ENCODE measurements around the gene SYCE3. TPM values are rescaled to one million over a fixed set of nuclear protein-coding genes. Genes with fewer than 3 reads are reported as not detected.
"Not testable (repeated sequence)": the region's sequence is repeated elsewhere in the genome, so short reads cannot be mapped to it uniquely, and the experiment has no call there.

Gene SYCE3
- total RNA-seq, 3 donors from 2014 or later: not detected

- DNase-seq: no peak
- H3K4me3 ChIP-seq: no peak overlapping the region
- H3K4me1 ChIP-seq (ENCODE audit: low read depth): peaks cover 10% of the 10 kb centered on the region
- intact Hi-C loops (cut with DNase I, micrococcal nuclease): no loop called here
- no peak for ATAC-seq
- no peaks in the 10 kb centered on the region for H3K36me3 ChIP-seq (ENCODE audit: low read depth)
- TF ChIP-seq CTCF (IDR thresholded peaks at IDR 0.05): no peak
- no peaks in the 10 kb centered on the region for H3K9me3 ChIP-seq
These were observed 46.9 kb upstream of the SYCE3 start for GRCh38 chr22:50609599-50609998.

- Histone ChIP-seq H3K9me3 (no peaks in the 10 kb centered on the region), H3K4me3 (no peak overlapping the region), H3K36me3 (ENCODE audit: low read depth) (no peaks in the 10 kb centered on the region), H3K4me1 (ENCODE audit: low read depth) (peaks cover 10% of the 10 kb centered on the region)
- TF ChIP-seq CTCF (IDR thresholded peaks at IDR 0.05): no peak
- intact Hi-C loops (cut with DNase I, micrococcal nuclease): no loop called here
- no peak for DNase-seq
- ATAC-seq: no peak
These were observed 46.3 kb upstream of the SYCE3 start for GRCh38 chr22:50608996-50609395.

GRCh38 chr22:50608058-50608840, 45.5 kb upstream of the SYCE3 start:
- DNase-seq; H3K36me3 ChIP-seq (ENCODE audit: low read depth); intact Hi-C loops (cut with DNase I, micrococcal nuclease); H3K9me3 ChIP-seq; H3K4me3 ChIP-seq; ATAC-seq; H3K4me1 ChIP-seq (ENCODE audit: low read depth): not testable (repeated sequence)

DNA sequence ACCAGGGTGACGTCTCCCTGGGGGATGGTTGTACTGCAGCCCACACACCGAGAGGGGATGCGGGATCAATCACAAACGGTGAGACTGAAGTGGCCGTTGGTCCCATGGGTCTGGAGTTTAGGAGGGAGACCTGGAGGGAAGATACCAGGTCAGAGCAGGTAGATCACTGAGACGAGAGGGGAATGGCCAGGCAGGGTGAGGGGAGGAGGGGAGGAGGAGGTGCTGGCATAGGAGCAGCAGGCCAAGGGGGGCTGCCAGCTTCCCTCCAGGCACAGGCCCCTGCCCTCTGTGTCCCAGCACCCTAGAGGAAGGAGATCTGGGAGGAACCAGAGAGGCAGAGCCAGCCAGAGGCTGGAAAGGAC, 44.9 kb upstream of the SYCE3 start:
- H3K9me3 ChIP-seq: no peaks in the 10 kb centered on the region
- H3K36me3 ChIP-seq (ENCODE audit: low read depth): no peaks in the 10 kb centered on the region
- ATAC-seq (no peak), DNase-seq (no peak)
- peaks cover 4% of the 10 kb centered on the region for H3K4me1 ChIP-seq (ENCODE audit: low read depth)
- no peak for TF ChIP-seq CTCF (IDR thresholded peaks at IDR 0.05)
- intact Hi-C loops (cut with DNase I, micrococcal nuclease): no loop called here
- H3K4me3 ChIP-seq: no peak overlapping the region

GRCh38 chr22:50606946-50607658, 44.4 kb upstream of the SYCE3 start:
- Histone ChIP-seq H3K36me3 (ENCODE audit: low read depth) (no peaks in the 10 kb centered on the region), H3K4me1 (ENCODE audit: low read depth) (peaks cover 2% of the 10 kb centered on the region), H3K9me3 (no peaks in the 10 kb centered on the region), H3K4me3 (no peak overlapping the region)
- no peak for DNase-seq
- ATAC-seq: no peak
- TF ChIP-seq CTCF (IDR thresholded peaks at IDR 0.05): no peak
- intact Hi-C loops (cut with DNase I, micrococcal nuclease): no loop called here

- Histone ChIP-seq H3K36me3 (ENCODE audit: low read depth) (no peaks in the 10 kb centered on the region), H3K9me3 (no peaks in the 10 kb centered on the region), H3K4me3 (no peak overlapping the region), H3K4me1 (ENCODE audit: low read depth) (no peaks in the 10 kb centered on the region)
- ATAC-seq (no peak), DNase-seq (no peak)
- no peak for TF ChIP-seq CTCF (IDR thresholded peaks at IDR 0.05)
- intact Hi-C loops (cut with DNase I, micrococcal nuclease): no loop called here
These were observed 43.6 kb upstream of the SYCE3 start for GRCh38 chr22:50606165-50606945.

Measured in mucosa of descending colon (tissue), 3 donors.